IMR-90 (cell line): Measurements from ENCODE around the gene LACC1. TPM values are rescaled to one million over a fixed set of nuclear protein-coding genes. Genes with fewer than 3 reads are reported as not detected.

Experiments
- ATAC-seq: fragments of 200-7000 bp; cut with Tn5 transposase; 2 replicates; pipeline ENCODE4 v1.9.1; 2020; ENCODE audit warnings: low read depth, mild to moderate bottlenecking, moderate library complexity
- BruUV-seq: library from RNA; stranded (reverse); fragments of 400-500 nt; replicated peaks from 2 replicates; lab custom pipeline; 2021; lab: Mats Ljungman, UMichigan
- CTCF ChIA-PET: fragments of 300-600 bp; formaldehyde crosslinking; extraction: SDS; loops from one replicate; lab custom pipeline; 2021; ENCODE audit warnings: antibody characterized with exemption; lab: Yijun Ruan, JAX
- POLR2A ChIA-PET: fragments of 300-600 bp; sonication (Branson Sonifier 250); formaldehyde crosslinking; loops from one replicate; lab custom pipeline; 2022; ENCODE audit warnings: antibody characterized with exemption; ENCODE audit not compliant: unreplicated experiment; lab: Charles Lee
- DNase-seq: peaks from one replicate; pipeline ENCODE4 v3.0.0; 2013
- H2AFZ ChIP-seq: replicated peaks from 2 replicates; pipeline ENCODE3; 2013; ENCODE audit warnings: low read length, mild to moderate bottlenecking; ENCODE audit not compliant: poor library complexity
- H2AK5ac ChIP-seq: 2 replicates; pipeline ENCODE4 v1.6.1; 2013; ENCODE audit warnings: low read depth, low read length, inconsistent platforms
- H2AK9ac ChIP-seq: replicated peaks from 2 replicates; pipeline ENCODE3; 2013; ENCODE audit warnings: mild to moderate bottlenecking, low read depth, low read length, moderate library complexity; ENCODE audit not compliant: poor library complexity
- H2BK120ac ChIP-seq: 2 replicates; pipeline ENCODE4 v1.6.1; 2013; ENCODE audit warnings: low read depth, low read length, inconsistent platforms
- H2BK15ac ChIP-seq: 3 replicates; pipeline ENCODE4 v1.6.1; 2013; ENCODE audit warnings: low read depth, low read length, inconsistent platforms
- H2BK20ac ChIP-seq: 2 replicates; pipeline ENCODE4 v1.6.1; 2013; ENCODE audit warnings: low read depth, mild to moderate bottlenecking, inconsistent platforms, low read length, moderate library complexity
- H2BK5ac ChIP-seq: 2 replicates; pipeline ENCODE4 v1.6.1; 2013; ENCODE audit warnings: mild to moderate bottlenecking, low read depth, low read length, inconsistent platforms; ENCODE audit not compliant: poor library complexity, severe bottlenecking
- H3K14ac ChIP-seq: replicated peaks from 2 replicates; pipeline ENCODE4 v1.6.1; 2013; ENCODE audit warnings: low read depth, low read length, inconsistent platforms
- H3K18ac ChIP-seq: 2 replicates; pipeline ENCODE4 v1.6.1; 2013; ENCODE audit warnings: low read depth, low read length, control low read depth
- H3K23ac ChIP-seq: 2 replicates; pipeline ENCODE4 v1.6.1; 2013; ENCODE audit warnings: low read depth, low read length, inconsistent platforms
- H3K27ac ChIP-seq: 2 replicates; pipeline ENCODE4 v1.5.1; 2013; ENCODE audit warnings: mild to moderate bottlenecking, control low read depth, low read length; ENCODE audit not compliant: insufficient read depth
- H3K27me3 ChIP-seq: 2 replicates; pipeline ENCODE4 v1.6.1; 2013; ENCODE audit warnings: low read length; ENCODE audit not compliant: control insufficient read depth, insufficient read depth
- H3K36me3 ChIP-seq: 2 replicates; pipeline ENCODE4 v1.6.1; 2013; ENCODE audit warnings: low read length, mixed read lengths; ENCODE audit not compliant: control insufficient read depth, insufficient read depth
- H3K4ac ChIP-seq: 2 replicates; pipeline ENCODE4 v1.6.1; 2013; ENCODE audit warnings: low read depth, low read length, inconsistent platforms
- H3K4me1 ChIP-seq: 2 replicates; pipeline ENCODE4 v1.6.1; 2013; ENCODE audit warnings: low read length, mixed read lengths; ENCODE audit not compliant: control insufficient read depth, insufficient read depth
- H3K4me2 ChIP-seq: 2 replicates; pipeline ENCODE4 v1.6.1; 2013; ENCODE audit warnings: low read depth, mild to moderate bottlenecking, control low read depth, low read length, moderate library complexity
- H3K4me3 ChIP-seq: 2 replicates; pipeline ENCODE4 v1.5.1; 2013; ENCODE audit warnings: low read depth, mild to moderate bottlenecking, control low read depth, low read length, moderate library complexity; ENCODE audit not compliant: insufficient read depth
- H3K56ac ChIP-seq: 2 replicates; pipeline ENCODE4 v1.6.1; 2013; ENCODE audit warnings: low read length, inconsistent platforms; ENCODE audit not compliant: insufficient read depth; ENCODE audit errors: extremely low read depth
- H3K79me1 ChIP-seq, 2 experiments: 2 replicates each; pipeline ENCODE4 v1.6.1; 2013; ENCODE audit warnings: low read length in 2 of 2, inconsistent platforms in 1 of 2, low read depth in 1 of 2
- H3K9ac ChIP-seq: 2 replicates; pipeline ENCODE4 v1.6.1; 2013; ENCODE audit warnings: low read depth, low read length, control low read depth
- H3K9me1 ChIP-seq: 2 replicates; pipeline ENCODE4 v1.6.1; 2013; ENCODE audit warnings: low read length, inconsistent platforms; ENCODE audit not compliant: insufficient read depth
- H3K9me3 ChIP-seq: 2 replicates; pipeline ENCODE4 v1.6.1; 2013; ENCODE audit warnings: low read length; ENCODE audit not compliant: control insufficient read depth, insufficient read depth
- H4K20me1 ChIP-seq: 2 replicates; pipeline ENCODE4 v1.6.1; 2013; ENCODE audit warnings: low read length, inconsistent platforms; ENCODE audit not compliant: insufficient read depth
- H4K5ac ChIP-seq: 2 replicates; pipeline ENCODE4 v1.6.1; 2013; ENCODE audit warnings: mild to moderate bottlenecking, low read depth, low read length, control low read depth
- H4K8ac ChIP-seq, 2 experiments: 2 replicates each; pipeline ENCODE4 v1.6.1; 2013; ENCODE audit warnings: low read depth in 2 of 2, low read length in 2 of 2, control low read depth in 1 of 2, inconsistent platforms in 1 of 2
- H4K91ac ChIP-seq: 2 replicates; pipeline ENCODE4 v1.6.1; 2013; ENCODE audit warnings: low read depth, low read length, inconsistent platforms; ENCODE audit not compliant: insufficient read depth
- BHLHE40 ChIP-seq: fragments of 150-350 bp; IDR thresholded peaks from 2 replicates; pipeline ENCODE4 v1.6.1; 2016; ENCODE audit warnings: mild to moderate bottlenecking, low read depth, low read length
- CEBPB ChIP-seq: IDR thresholded peaks from 2 replicates; pipeline ENCODE4 v1.6.1; 2012; ENCODE audit warnings: low read depth, low read length, improper control_type of control experiment
- CHD1 ChIP-seq: IDR thresholded peaks from 2 replicates; pipeline ENCODE4 v1.6.1; 2012; ENCODE audit warnings: low read depth, low read length, improper control_type of control experiment
- ELK1 ChIP-seq: fragments of 150-350 bp; IDR thresholded peaks from 2 replicates; pipeline ENCODE4 v1.6.1; 2016; ENCODE audit warnings: low read depth, mild to moderate bottlenecking, low read length, moderate library complexity, borderline replicate concordance
- FOS ChIP-seq: fragments of 150-350 bp; IDR thresholded peaks from 2 replicates; pipeline ENCODE4 v1.6.1; 2016; ENCODE audit warnings: low read depth, low read length
- MAFK ChIP-seq: IDR thresholded peaks from 2 replicates; pipeline ENCODE4 v1.6.1; 2012; ENCODE audit warnings: low read depth, low read length, improper control_type of control experiment
- MAZ ChIP-seq: IDR thresholded peaks from 2 replicates; pipeline ENCODE4 v1.6.1; 2012; ENCODE audit warnings: low read depth, mild to moderate bottlenecking, low read length, improper control_type of control experiment, moderate library complexity, borderline replicate concordance
- MXI1 ChIP-seq: IDR thresholded peaks from 2 replicates; pipeline ENCODE4 v1.6.1; 2012; ENCODE audit warnings: low read depth, mild to moderate bottlenecking, low read length, moderate library complexity, borderline replicate concordance
- NFE2L2 ChIP-seq: fragments of 150-350 bp; IDR thresholded peaks from 2 replicates; pipeline ENCODE4 v1.6.1; 2016; ENCODE audit warnings: low read depth, mild to moderate bottlenecking, low read length
- POLR2A ChIP-seq: IDR thresholded peaks from 2 replicates; pipeline ENCODE4 v1.6.1; 2012; ENCODE audit warnings: mild to moderate bottlenecking, low read depth, low read length
- RAD21 ChIP-seq: IDR thresholded peaks from 2 replicates; pipeline ENCODE4 v1.6.1; 2012; ENCODE audit warnings: low read length, improper control_type of control experiment
- RCOR1 ChIP-seq: IDR thresholded peaks from 2 replicates; pipeline ENCODE4 v1.6.1; 2012; ENCODE audit warnings: mild to moderate bottlenecking, low read length, improper control_type of control experiment; ENCODE audit not compliant: insufficient replicate concordance
- RFX5 ChIP-seq: IDR thresholded peaks from 2 replicates; pipeline ENCODE4 v1.8.0; 2012; ENCODE audit warnings: low read depth, mild to moderate bottlenecking, low read length, moderate library complexity
- SMC3 ChIP-seq: fragments of 150-350 bp; IDR thresholded peaks from 2 replicates; pipeline ENCODE4 v1.6.1; 2016; ENCODE audit warnings: low read depth, mild to moderate bottlenecking, antibody characterized with exemption, low read length, moderate library complexity
- whole genome bisulfite sequencing, 2 experiments: methylation state at CpG; one replicate each; pipeline versions ENCODE4 v1.1.5 to v1.1.7; 2013; ENCODE audit warnings: missing lambda C conversion rate in 2 of 2; ENCODE audit not compliant: insufficient read length in 1 of 2; ENCODE audit errors: extremely low coverage in 2 of 2; 5-methylcytosine and 5-hydroxymethylcytosine counted together
- dilution Hi-C: fragments of 300-500 bp; cut with HindIII; formaldehyde crosslinking; loops from one replicate; pipeline ENCODE4 v1.14.3; 2018; ENCODE audit warnings: low sequenced_read_pairs; ENCODE audit not compliant: unreplicated experiment
- in situ Hi-C: fragments of 300-500 bp; cut with MboI; formaldehyde crosslinking; loops from 3 replicates; pipeline ENCODE4 v1.14.3; 2019; ENCODE audit warnings: low sequenced_read_pairs, inconsistent platforms, mixed read lengths
- intact Hi-C: fragments of 100-400 bp; cut with micrococcal nuclease; formaldehyde crosslinking; loops from 2 replicates; pipeline ENCODE4 v1.10.0; 2022
- polyA plus RNA-seq, 3 experiments: library from polyadenylated mRNA; depleted of rRNA; stranded (reverse); fragments of >200 nt; gene quantifications; 2 replicates each; pipeline ENCODE4 v1.2.3, GENCODE V29; 2012; ENCODE audit warnings: low replicate concordance in 1 of 3
- total RNA-seq: library from RNA; depleted of rRNA; stranded (reverse); fragments of >200 nt; gene quantifications from 2 replicates; pipeline ENCODE4 v1.2.3, GENCODE V29; 2012
- TF ChIP-seq, protein P1 (sequence below): conservative IDR thresholded peaks from 2 replicates; pipeline ENCODE4 v1.5.1; 2012; ENCODE audit warnings: mild to moderate bottlenecking, low read depth, low read length, improper control_type of control experiment
- TF ChIP-seq, protein P2 (sequence below): fragments of 150-350 bp; IDR thresholded peaks from 2 replicates; pipeline ENCODE4 v1.6.1; 2017; ENCODE audit warnings: mild to moderate bottlenecking, antibody characterized with exemption, low read length, low read depth

LACC1 gene
- total and polyA plus RNA-seq, 2 of the 4 experiments (the other 2 are of a cell fraction), result 3.2 to 4.7 TPM

GRCh38 chr13:43831088-43831487 is 48.6 kb upstream of the LACC1 start:
- dilution Hi-C loops, result no loop called here
- no peak overlapping the region for H2BK20ac ChIP-seq
- no CpG with 5 or more reads among the region's 2 CpGs for WGBS, 2 experiments
- H2AK5ac ChIP-seq, result no peak overlapping the region
- no peak overlapping the region for H3K4ac ChIP-seq
- H3K27ac ChIP-seq, result no peak overlapping the region
- H3K56ac ChIP-seq, result no peak overlapping the region
- ATAC-seq (peak; percentile 49; the same call in 1 of the 2 replicates), DNase-seq (peak; percentile 61)
- intact Hi-C loops, result no loop called here
- no peaks in the 10 kb centered on the region for H3K79me1 ChIP-seq
- H2BK15ac ChIP-seq, result no peak overlapping the region
- H3K18ac ChIP-seq, result no peak overlapping the region
- ChIA-PET CTCF (no interaction called here), POLR2A (no interaction called here)
- H3K36me3 ChIP-seq, result no peaks in the 10 kb centered on the region
- no peak overlapping the region for H4K8ac ChIP-seq
- no peak overlapping the region for H2AK9ac ChIP-seq
- in situ Hi-C loops, result no loop called here
- no peaks in the 10 kb centered on the region for H3K9me3 ChIP-seq
- no peak overlapping the region for H3K9ac ChIP-seq
- no peaks in the 10 kb centered on the region for H4K20me1 ChIP-seq
- H3K27me3 ChIP-seq, result no peaks in the 10 kb centered on the region
- H2BK120ac ChIP-seq, result no peak overlapping the region
- TF ChIP-seq RFX5, result no peak
- TF ChIP-seq RCOR1, result no peak
- no peak for TF ChIP-seq ELK1
- no peak for TF ChIP-seq RAD21
- TF ChIP-seq, protein P1, sequence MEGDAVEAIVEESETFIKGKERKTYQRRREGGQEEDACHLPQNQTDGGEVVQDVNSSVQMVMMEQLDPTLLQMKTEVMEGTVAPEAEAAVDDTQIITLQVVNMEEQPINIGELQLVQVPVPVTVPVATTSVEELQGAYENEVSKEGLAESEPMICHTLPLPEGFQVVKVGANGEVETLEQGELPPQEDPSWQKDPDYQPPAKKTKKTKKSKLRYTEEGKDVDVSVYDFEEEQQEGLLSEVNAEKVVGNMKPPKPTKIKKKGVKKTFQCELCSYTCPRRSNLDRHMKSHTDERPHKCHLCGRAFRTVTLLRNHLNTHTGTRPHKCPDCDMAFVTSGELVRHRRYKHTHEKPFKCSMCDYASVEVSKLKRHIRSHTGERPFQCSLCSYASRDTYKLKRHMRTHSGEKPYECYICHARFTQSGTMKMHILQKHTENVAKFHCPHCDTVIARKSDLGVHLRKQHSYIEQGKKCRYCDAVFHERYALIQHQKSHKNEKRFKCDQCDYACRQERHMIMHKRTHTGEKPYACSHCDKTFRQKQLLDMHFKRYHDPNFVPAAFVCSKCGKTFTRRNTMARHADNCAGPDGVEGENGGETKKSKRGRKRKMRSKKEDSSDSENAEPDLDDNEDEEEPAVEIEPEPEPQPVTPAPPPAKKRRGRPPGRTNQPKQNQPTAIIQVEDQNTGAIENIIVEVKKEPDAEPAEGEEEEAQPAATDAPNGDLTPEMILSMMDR, result no peak
- TF ChIP-seq SMC3, result no peak
- TF ChIP-seq CEBPB, result no peak
- TF ChIP-seq FOS, result no peak
- no peak for TF ChIP-seq MXI1
- TF ChIP-seq CHD1, result no peak
- no peak for TF ChIP-seq NFE2L2
- no peak for TF ChIP-seq BHLHE40
- no peak for TF ChIP-seq POLR2A
- no peak for TF ChIP-seq MAFK
- no peak for TF ChIP-seq MAZ
- TF ChIP-seq, protein P2, sequence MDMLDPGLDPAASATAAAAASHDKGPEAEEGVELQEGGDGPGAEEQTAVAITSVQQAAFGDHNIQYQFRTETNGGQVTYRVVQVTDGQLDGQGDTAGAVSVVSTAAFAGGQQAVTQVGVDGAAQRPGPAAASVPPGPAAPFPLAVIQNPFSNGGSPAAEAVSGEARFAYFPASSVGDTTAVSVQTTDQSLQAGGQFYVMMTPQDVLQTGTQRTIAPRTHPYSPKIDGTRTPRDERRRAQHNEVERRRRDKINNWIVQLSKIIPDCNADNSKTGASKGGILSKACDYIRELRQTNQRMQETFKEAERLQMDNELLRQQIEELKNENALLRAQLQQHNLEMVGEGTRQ, result no peak
- H2BK5ac ChIP-seq, result peak overlapping the region; percentile 80
- H4K5ac ChIP-seq, result no peak overlapping the region
- H3K23ac ChIP-seq, result no peak overlapping the region
- H3K9me1 ChIP-seq, result no peaks in the 10 kb centered on the region
- no peak overlapping the region for H2AFZ ChIP-seq
- H4K91ac ChIP-seq, result no peak overlapping the region
- no peak overlapping the region for H3K4me3 ChIP-seq
- H3K14ac ChIP-seq, result no peak overlapping the region
- no peak overlapping the region for H3K4me2 ChIP-seq
- no TSS peak for BruUV-seq
- peaks cover 1% of the 10 kb centered on the region; the same call in 1 of the 2 replicates for H3K4me1 ChIP-seq
